ENCODE data around the gene SPATA31C2. TPM values are rescaled to one million over a fixed set of nuclear protein-coding genes. Genes with fewer than 3 reads are reported as not detected.
"Not testable (repeated sequence)": the region's sequence is repeated elsewhere in the genome, so short reads cannot be mapped to it uniquely, and the experiment has no call there.

SPATA31C2 gene
- polyA plus RNA-seq, 10 donors, result 0.05 to 0.27 (median 0.12) TPM; not detected in 4

DNA sequence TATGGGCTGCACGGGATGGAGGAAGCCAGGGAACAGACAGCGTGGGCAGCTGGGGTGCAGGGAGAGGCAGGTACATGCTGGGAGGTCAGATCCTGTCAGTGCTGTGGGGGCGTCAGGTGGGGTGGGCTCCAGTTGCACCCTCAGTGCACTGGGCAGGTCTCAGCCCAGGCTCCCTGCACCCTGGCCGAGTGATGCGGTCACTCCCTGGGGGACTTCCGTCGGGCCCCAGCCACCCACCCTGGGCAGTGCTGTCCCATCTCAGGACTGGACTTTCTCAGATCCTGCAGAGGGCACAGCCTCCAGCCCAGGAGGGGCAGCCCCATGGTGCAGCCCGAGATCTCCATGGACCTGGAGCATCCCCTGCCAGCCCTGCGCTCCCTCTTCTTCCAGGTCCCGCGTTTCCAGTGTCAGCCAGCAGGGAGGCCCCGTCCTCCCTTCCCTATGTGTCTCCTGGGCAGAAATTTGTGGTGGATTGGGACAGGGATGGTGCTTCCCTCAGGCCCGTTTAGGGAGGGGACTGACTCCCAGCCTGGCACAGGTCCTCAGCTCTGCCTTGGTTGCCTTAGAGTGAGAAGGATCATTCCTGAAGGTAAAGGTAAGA, 10.5 kb downstream of the SPATA31C2 start:
- DNase-seq, result not testable (repeated sequence)

DNA sequence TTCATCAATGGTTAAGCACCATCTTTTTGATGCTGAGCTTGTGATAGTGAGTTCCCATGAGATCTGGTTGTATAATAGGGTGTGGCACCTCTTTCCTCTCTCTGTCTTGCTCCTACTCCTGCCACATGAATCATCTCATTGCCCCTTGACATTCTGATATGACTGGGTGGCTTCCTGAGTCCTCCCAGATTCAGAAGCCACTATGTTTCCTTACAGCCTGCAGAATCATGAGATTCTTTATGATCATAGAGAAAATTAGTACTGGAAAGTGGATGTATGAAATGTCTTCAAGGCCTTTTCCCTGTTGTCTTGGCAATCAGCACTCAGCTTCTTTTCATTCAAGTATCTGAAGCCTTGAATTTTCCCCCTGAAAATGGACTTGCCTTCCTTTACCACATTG, 14.9 kb downstream of the SPATA31C2 start:
- not testable (repeated sequence) for DNase-seq

DNA sequence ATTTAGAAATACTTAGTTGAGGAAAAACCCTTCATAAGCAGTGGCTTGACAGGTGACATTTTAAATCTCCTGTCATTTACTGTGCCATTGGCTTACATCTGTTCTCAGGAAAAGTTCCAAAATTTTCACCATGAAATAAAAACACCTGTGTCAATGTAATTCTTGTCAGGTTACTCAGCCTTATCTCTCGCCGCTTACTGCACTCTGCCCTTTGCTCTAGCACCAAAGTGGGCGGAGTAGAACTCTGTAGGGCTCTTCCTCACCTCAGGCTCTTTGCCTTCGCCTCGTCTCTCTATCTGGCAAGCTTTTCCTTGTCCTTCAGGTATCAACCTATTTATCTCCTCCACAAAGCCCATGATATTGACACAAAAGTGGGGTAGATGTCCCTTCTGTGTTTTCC, 20.2 kb downstream of the SPATA31C2 start:
- DNase-seq, result not testable (repeated sequence)

DNA sequence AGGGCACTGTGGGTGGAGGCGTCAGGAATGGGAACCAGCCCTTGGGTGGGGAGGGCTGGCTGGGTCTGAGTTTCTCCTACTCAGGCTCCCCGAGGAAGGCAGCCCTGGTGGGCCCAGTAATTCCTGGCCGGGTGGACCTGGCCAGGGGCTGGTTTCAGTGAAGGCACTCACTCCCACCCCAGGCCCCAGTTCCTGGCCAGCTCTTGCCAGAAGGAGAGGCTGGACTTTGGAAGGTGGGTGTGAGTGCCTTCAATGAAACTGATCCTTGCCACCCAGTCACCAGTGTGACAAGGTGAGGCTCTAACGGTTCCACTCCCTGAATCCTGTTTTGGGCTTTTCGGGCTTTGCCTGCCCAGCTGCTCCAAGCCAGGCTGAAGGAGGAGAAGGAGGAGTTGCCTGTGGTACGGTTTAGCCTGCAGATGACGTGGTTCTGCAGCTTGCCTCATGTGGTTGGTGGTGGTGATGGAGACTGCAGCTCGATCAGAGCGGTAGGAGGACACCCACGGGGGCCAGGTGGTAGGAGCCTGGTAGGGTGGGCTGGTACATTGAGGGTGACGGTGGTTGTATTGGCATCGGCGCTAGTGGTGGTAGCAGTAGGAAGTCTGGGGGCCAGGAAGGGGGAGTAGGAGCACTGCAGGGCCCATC, 23.2 kb downstream of the SPATA31C2 start:
- DNase-seq, result not testable (repeated sequence)

DNA sequence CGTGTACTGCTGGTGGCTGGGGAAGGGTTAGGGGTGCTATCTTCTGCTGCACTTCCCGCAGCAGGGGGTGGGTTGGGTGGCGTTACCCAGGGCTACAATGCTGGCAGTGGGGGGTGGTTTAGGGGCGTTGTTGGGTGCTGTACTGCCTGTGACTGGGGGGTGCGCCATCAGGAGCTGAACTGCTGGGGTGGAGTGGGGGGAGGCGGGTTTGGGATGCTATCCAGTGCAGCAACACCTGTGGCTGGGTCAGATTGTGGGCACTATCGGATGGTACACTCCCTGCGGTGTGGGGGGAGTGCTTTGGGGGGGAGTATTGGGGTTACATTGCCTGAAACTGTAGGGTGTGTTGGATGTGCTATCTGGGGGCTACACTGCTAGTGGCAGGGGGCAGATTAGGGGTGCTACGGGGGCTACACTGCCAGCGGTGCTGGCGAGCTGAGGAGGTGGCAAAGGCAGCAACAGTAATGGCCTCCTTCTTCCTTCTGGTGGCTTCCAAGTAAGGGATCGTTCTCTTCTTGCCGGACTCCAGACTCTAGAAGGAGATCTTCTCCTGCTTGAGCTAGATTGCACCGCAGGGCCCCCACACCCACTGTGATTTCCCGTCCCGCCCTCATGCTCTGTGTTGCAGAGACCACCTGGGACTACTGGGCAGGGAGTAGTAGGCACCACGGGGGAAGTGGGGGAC, 23.9 kb downstream of the SPATA31C2 start:
- not testable (repeated sequence) for DNase-seq

DNA sequence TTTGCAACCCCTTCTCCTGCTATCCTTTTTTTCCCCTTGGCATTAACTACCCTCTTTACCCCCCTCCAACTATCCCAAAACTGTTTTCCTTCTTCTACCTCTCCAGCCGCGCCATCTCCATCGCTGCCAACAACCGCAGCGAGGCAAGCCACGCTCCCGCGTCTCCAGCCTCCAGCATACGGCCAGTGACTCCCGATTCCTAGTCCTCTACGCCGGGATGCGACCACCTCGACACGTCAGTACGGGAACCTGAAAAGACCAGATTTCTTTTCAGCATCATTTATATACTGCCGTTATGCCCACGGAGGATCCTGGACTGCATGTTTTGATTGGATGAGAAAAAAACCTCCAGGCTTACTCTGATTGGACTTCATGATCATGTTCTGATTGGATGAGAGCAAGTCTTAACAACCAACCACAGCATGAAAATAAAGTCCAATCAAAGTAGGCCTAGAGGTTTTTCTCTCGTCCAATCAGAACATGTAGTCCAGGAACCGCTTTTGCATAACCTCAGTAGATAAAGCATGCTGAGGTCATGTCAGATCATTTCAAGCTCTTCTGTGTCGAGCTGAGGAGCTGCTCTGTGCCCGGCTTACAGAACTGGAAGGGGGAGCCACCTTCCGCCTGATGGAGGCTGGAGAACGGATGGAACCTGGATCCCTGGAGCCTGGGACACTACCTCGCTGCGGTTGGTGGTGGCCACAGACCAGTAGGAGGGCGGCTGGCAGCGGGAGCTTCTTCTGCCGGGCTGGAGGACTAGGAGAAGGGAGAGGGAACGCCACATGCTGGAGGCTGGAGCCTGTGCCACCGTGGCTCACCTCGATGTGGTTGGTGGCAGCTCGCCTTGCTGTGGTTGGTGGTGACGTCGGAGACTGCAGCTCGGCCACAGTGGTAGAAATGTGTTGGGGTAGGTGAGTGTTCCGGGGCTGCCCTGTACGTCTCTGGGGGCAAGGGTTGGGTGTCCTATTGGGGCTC, 24.8 kb downstream of the SPATA31C2 start:
- DNase-seq, result not testable (repeated sequence)

DNA sequence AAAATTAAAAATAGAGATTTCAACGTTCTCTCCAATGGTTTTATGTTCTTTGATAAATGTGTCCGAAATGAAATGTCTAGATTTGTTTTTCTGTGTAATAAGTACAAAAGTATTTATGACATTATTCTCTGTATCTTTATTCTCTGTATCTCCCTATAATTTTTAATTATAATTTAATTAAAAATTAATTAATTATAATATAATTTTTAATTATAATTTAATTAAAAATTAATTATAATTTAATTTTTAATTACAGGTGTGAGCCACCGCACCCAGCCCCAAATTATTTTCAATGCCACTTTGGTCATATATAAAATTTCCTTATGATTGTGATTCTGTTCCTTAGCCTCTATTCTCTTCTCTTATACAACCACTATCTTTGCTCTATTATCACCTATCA, 28.2 kb downstream of the SPATA31C2 start:
- DNase-seq, result no peak

DNA sequence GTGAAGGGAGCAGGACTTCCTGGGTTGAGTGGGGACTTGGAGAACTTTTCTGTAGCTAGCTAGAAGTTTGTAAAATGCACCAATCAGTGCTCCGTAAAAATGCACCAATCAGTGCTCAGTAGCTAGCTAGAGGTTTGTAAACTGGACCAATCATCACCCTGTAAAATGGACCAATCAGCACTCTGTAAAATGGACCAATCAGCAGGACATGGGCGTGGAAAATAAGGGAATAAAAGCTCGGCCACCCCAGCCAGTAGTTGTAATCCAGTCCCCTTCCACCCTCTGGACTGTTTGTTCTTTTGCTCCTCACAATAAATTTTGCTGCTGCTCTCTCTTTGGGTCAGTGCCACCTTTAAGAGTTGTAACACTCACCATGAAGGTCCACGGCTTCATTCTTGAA, 29.5 kb downstream of the SPATA31C2 start:
- DNase-seq, result no peak

DNA sequence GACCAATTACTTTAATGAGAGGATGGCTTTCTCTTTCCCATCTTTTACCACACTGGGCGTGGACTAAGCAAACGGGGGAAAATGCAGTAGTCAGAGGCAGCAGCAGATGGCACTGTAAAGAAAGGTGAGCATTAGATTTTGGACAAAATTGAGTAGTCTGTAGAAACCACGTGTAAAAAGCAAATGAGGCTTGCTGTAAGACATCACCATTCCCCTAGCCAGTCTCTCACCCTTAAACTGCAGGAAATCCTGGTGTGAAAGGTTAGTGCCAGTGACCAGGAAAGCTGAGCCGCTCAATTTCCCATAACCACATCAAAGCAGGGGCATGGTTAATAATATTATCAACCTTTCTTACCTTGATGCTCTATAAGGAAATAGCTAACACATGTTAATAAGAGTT, 31.8 kb downstream of the SPATA31C2 start:
- DNase-seq, result peak in 2 of 3 donors; percentile 17 to 62

DNA sequence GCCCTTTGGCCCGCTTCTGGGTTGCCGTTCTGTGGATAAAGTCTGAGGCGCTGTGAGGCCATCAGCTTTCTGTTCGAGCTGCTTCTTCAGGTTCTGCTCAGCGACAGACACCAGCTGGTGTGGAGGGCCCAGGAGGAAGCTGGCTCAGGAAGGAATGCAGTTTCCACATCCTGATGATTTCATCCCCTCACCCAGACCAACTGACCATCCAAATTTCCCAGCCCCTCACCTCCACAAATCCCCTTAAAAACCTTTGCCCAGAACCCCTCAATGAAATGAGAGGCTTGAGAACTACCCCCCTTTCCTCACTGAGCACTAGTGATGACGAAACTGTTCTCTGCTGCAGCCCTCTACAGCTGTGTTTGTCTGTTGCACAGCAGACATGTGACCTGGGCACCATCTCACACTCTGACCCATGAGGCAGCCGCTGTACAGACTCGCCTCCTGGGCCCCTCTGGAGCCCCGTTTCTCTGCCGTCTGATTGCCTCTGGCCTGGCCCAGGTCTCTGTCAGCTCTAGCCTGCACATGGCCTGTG, 45.4 kb downstream of the SPATA31C2 start:
- peak in 1 of 3 donors; percentile 58 for DNase-seq

DNA sequence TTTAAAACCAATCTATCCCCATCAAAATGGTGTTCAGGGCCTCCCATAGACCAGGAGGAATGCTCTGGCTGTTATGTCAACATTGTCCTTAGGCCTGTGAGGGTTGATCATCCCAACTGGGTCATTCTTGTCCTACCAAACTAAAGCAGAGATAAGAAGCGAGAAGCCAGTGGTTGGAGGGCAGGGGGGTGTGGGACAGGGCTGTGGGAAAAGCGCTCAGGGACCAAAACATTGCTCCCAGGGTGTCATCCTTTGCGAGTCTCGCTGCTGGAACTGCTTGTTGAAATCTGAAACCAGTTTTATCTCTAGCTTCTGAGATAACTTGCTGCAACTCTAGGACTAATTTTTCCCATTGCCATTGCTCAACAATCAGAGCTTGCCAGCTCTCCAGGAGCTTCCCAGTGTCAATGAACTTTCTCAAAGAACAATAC, 48.1 kb downstream of the SPATA31C2 start:
- peak in 1 of 3 donors; percentile 22 for DNase-seq

DNA sequence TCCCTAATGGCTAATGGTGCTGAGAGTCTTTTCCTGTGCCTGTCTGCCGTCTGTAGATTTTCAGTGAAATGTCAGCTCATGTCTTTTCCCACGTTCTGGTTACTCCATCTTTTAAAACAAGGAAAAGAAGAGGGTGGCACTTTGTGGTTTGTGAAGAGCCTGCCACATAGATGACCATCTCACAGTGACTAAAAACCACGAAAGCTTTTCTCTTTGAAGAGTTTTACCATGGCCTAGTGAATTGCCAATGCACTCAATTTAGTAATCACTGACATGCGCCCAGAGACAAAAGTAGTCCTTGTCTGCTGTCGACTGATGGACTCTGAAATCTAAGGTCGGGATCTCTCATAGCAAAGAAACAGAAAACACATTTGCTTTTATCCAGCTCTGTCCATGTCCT, 50.4 kb downstream of the SPATA31C2 start:
- DNase-seq, result no peak

DNA sequence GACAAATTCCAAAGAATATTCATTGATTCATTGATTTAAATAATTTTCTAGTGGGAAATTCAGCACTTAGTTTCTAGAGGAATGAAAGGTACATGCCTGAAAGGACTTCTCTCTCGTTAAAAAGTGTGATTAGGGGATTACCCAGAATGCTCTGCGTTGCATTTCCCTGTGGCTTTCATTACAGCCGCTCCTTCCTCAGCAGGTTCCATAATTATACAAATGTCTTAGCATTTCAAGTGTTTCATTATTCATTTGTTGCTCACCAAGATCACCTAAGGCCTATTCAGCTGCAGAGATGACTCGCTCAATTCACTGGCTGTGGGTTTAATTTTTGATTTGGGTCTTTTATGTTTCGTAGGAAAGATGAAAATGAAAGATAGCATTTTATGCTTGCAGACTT, 52.8 kb downstream of the SPATA31C2 start:
- no peak for DNase-seq

DNA sequence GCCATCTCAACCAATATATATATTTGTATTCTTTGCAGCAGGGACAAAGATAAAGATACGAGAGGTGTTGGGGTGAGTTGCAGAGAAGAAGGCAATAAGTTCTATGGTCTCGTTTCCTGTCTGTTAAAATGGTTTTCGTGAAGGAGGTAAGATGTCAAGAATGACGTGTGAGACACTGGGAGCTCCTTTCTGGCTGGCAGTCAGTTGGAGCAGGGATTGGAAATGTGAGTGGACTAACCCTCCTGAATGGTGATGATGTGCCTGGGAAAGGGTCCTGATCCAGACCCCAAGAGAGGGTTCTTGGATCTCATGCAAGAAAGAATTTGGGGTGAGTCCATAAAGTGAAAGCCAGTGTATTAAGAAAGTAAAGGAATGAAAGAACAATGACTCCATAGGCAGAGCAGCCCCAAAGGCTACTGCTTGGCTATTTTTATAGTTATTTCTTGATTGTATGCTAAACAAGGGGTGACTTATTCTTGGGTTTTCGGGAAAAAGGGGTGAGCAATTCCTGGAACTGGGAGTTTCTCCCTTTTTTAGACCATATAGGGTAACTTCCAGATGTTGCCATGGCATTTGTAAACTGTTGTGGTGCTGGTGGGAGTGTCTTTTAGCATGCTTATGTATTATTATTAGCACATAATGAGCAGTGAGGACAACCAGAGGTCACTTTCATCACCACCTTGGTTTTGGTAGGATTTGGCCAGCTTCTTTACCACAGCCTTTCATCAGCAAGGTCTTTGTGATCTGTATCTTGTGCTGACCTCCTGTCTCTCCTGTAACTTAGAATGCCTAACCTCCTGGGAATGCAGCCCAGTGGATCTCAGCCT, 53.7 kb downstream of the SPATA31C2 start:
- peak in 1 of 3 donors; percentile 61 for DNase-seq

Other genes starting within 250 kb of the SPATA31C2 start
- under 1 TPM in 9 of 10 donors, not detected in 1; 0.05 to 0.36 (median 0.16) TPM for gene SPATA31C1, start 220.5 kb downstream of the SPATA31C2 start, polyA plus RNA-seq (ENCODE audit: insufficient read length in 10 of 10)
- gene CDK20, start 163.9 kb downstream of the SPATA31C2 start, polyA plus RNA-seq (ENCODE audit: insufficient read length in 10 of 10), result 1 to 10 TPM; 4.2 to 7.8 (median 5.4) TPM
- 10 to 100 TPM; 53.3 to 80.0 (median 65.6) TPM for gene SPIN1, start 250.0 kb upstream of the SPATA31C2 start, polyA plus RNA-seq (ENCODE audit: insufficient read length in 10 of 10)